Cerebellar cortex (tissue), 1 donor: ENCODE data around the gene ZSCAN12.
A peak's percentile ranks its signal among the peaks of the same experiment; 100 is the strongest.
"Not testable (repeated sequence)": the region's sequence is repeated elsewhere in the genome, so short reads cannot be mapped to it uniquely, and the experiment has no call there.

ENCODE experiments used
- DNase-seq: peaks from one replicate; pipeline ENCODE4 v3.0.0-alpha.2; 2015; ENCODE audit warnings: low spot score

The ZSCAN12 gene

DNA sequence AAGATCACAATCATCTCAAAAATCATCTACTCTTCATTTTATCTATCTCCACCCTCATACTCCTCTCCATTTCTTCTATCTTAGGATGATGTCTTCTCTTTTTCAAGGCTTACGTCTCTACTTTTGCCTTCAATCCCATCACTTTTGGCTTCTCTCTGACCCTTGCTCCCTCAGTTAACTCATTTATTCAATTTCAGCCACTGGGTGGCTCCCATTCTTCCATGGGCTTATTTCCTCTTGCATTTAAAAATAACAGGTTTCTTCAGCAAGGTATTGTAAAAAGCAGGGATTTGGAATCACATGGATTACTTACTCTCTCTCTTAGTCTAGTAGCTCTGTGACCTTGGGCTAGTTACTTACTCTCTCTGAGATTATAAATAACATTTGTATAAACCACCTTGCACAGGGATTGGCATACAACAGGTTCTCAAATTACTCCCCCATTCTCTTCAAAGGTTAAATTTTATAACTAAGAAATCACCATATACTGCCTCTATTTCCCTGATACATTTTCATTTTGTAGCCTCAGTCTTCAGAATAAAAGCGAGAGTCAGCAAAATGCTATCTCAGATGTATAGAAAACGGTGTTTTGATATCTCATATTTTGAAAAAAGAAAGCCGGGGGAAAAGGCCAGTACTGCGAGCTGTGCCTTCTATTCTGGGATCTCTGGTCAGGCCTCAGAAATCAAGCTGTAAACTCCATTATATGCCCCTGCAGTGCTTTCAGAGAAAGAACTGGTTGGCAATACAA, 5.5 kb downstream of the ZSCAN12 start:
- peak; percentile 46 for DNase-seq

GRCh38 chr6:28390688-28391087, 8.9 kb downstream of the ZSCAN12 start:
- DNase-seq, result no peak

- DNase-seq, result no peak
Observed at GRCh38 chr6:28384143-28384533, 15.4 kb downstream of the ZSCAN12 start.

GRCh38 chr6:28383235-28384142, 16.1 kb downstream of the ZSCAN12 start:
- DNase-seq, result peak; percentile 69

DNA sequence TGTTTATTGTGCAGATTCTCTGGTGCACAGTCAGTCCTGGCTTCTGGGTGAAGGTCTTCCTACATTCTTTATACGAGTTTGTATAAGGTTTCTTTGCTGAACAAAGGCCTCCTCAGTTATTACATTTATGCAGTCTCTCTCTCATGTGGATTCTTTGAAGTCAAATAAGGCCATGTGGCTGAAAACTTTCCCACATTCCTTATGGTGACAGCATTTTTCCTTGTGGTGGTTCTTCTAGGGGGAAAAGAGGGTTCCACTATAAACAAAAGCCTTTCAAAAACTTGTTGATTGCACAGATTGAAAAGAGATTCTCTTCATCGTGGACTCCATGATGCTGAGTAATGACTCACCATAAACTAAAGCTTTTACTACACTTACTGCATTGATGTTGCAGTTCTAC, 19.2 kb downstream of the ZSCAN12 start:
- no peak for DNase-seq

DNA sequence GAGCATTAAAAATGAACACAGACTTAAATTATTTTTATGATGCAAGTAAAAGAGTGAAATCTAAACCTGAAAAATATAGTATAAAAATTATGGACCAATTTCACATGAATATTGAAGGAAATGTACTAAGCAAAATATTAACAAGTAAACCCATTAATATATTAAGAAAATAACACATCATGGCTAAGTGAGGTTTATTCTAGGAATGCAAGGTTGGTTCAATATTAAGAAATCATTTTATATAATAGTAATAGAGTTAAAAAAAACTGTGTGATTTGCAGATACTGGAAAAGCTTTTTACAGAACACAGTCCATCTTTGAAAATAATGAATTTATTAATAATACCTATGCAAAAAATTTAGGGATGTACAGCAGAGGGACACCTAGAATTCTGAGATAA, 20.9 kb downstream of the ZSCAN12 start:
- no peak for DNase-seq

DNA sequence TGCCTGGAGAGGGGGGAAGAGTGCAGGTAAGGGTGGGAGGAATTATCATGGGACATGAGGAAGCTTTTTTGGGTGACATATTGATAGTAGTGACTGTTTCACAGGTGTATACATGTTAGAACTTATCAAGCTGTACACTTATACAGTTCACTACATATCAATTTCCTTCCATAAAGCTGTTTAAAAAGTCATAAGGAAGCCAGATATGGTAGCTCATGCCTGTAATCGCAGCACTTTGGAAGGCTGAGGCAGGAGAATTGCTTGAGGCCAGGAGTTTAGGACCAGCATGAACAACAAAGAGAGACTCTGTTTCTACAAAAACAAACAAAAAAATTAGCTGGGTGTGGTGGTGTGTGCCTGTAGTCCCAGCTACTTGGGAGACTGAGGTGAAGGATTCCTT, 21.7 kb downstream of the ZSCAN12 start:
- no peak for DNase-seq

GRCh38 chr6:28373925-28374324, 25.6 kb downstream of the ZSCAN12 start:
- DNase-seq, result no peak

GRCh38 chr6:28371706-28372451, 27.7 kb downstream of the ZSCAN12 start:
- no peak for DNase-seq

- no peak for DNase-seq
Observed at GRCh38 chr6:28371280-28371679, 28.3 kb downstream of the ZSCAN12 start.

DNA sequence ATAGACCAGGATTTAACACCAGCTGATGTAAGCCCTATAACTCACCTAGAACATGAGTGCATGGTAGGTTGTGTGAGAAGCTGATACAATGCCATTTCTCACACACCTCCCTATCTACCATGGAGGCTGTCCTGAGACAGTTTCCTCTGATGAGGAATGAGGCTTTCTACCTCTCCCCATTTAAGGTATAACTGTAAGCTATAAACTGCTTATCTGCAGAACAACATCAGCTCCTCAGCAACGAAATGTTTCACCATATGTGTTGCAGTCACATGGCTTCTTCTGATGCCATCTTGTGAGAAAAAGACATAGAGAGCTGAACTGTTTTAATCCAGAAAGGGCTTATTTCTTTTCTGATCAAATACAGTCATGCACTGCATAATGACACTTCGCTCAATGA, 29.1 kb downstream of the ZSCAN12 start:
- no peak for DNase-seq

- no peak for DNase-seq
Observed at GRCh38 chr6:28369463-28369862, 30.1 kb downstream of the ZSCAN12 start.

- no peak for DNase-seq
Observed at GRCh38 chr6:28368522-28368921, 31.0 kb downstream of the ZSCAN12 start.

GRCh38 chr6:28365590-28365989, 34.0 kb downstream of the ZSCAN12 start:
- DNase-seq, result not testable (repeated sequence)

DNA sequence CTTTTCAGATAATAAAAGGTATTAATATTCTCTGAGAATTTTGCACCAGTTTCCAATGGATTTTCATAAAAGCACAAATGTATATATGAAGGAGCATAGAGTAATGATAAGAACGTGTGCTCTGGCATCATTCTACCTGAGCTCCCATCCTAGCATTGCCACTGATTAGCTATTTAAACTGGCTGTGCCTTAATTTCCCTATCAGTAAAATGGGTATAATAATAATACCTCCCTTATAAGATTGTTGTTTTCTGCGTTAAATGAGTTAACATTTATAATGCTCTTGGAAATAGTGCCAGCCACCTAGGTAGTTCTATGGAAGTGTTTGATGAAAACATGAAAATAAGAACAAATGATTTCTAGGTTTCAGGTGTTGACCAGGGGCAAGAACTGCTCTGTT, 38.6 kb downstream of the ZSCAN12 start:
- DNase-seq, result no peak

DNA sequence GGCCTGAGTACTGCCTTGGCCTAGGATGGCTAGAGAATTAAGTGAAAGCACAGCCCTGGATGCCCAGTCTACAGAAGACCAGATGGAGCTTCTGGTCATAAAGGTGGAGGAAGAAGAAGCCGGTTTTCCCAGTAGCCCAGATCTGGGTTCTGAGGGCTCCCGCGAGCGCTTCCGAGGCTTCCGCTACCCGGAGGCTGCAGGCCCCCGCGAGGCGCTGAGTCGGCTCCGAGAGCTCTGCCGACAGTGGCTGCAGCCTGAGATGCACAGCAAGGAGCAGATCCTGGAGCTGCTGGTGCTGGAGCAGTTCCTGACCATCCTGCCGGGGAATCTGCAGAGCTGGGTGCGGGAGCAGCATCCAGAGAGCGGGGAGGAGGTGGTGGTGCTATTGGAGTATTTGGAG, 40.0 kb downstream of the ZSCAN12 start:
- DNase-seq, result not testable (repeated sequence)

GRCh38 chr6:28357036-28357435, 42.5 kb downstream of the ZSCAN12 start:
- no peak for DNase-seq

DNA sequence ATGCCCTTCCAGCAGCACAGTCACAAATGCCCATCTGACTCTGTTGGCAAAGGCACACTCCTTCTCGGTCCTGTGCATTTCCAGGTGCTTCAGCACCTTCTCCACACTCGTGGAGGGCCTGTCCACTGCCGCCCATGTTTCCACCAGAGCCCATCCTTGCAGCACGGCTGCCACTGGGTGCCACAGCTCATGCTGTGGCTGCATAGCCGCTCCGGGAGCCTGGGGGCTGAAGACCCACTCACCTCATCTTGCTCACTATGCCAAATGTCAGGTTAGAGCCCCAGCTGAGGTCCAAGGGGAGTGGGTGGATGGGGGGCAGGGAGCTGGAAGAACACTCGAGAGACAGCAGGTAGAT, 42.9 kb downstream of the ZSCAN12 start:
- DNase-seq, result no peak

- peak; percentile 96 for DNase-seq
Observed at GRCh38 chr6:28355743-28356665, 43.5 kb downstream of the ZSCAN12 start.

DNA sequence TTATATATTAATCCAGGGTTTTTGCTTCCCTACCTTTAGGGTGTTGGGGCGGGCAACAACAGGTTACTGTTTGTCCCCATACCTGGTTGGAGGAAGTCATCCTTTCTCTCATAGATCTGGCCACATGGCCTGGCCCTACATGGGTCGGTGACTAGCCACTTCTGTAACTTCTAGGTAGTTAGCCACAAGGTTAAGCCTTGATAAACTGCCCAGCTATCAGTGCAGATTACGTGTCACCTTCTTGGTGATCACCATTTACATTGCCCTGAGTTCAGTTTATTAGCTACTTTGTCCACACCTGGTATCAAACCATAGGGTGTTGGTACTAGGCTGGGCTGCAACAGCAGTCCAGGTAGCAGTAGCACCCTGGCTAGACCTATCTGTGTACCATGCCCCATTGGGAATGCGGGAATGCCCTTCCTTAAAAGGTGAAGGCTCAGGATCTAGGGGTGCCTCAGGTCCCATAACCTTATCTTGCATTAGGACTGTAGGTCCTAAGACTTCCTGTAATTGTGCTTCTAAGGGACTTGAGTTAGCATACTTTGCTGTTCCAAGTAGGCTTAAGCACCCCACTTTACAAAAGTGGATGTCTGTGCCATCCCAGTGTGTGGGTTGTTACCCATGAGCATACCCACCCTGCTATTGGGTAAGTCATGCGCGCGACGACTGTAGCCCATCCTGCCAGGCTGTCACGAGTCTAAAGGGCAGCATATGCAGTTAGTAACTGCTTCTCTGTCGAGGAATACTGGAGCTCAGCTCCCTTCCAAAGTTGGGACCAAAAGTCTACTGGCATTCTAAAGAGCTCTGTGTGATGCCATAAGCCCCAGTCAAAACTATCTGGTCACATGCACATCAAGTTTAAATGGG, 44.6 kb downstream of the ZSCAN12 start:
- no peak for DNase-seq
